Measurements from ENCODE around the gene TDP1. TPM values are rescaled to one million over a fixed set of nuclear protein-coding genes. Genes with fewer than 3 reads are reported as not detected.

The TDP1 gene
- total RNA-seq, 1 donor from 2014 or later, result 54.3 TPM

- TF ChIP-seq CTCF (conservative IDR thresholded peaks at IDR 0.05), result no peak
- Mint-ChIP-seq H3K27me3 (ENCODE audit: low read depth) (no peaks in the 10 kb centered on the region), H3K4me1 (no peaks in the 10 kb centered on the region), H3K4me3 (no peak overlapping the region), H3K36me3 (ENCODE audit: low read depth) (peaks cover 10% of the 10 kb centered on the region), H3K27ac (ENCODE audit: unreplicated experiment) (no peak overlapping the region), H3K9me3 (no peaks in the 10 kb centered on the region)
- no peak for DNase-seq (ENCODE audit: low read depth, low spot score)
Measured at GRCh38 chr14:89990218-89990617, 34.5 kb downstream of the TDP1 start.

GRCh38 chr14:89990623-89991275 lies 35.0 kb downstream of the TDP1 start:
- Mint-ChIP-seq H3K27ac (ENCODE audit: unreplicated experiment) (no peak overlapping the region), H3K36me3 (ENCODE audit: low read depth) (peaks cover 10% of the 10 kb centered on the region)
- DNase-seq (ENCODE audit: low read depth, low spot score), result no peak

DNA sequence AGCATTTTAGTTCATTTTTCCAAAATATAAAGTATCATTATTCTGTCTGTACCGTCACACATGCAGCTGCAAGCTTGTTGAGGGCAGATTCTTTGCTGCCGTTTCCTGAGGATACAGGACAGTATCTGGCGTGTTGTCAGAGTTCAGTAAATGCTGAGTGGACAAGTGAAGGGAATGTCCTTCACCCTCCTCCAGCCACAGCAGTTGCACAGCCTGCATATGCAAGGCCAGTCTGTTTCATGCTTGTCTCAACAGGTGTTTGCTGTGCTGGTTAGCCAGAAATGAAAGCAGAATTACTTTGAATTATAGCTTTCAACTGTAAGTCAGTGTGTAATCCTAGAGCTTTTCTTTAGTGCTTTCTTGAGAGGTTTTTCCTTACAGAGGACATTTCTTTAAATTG lies 36.5 kb downstream of the TDP1 start:
- Mint-ChIP-seq H3K27ac (ENCODE audit: unreplicated experiment) (no peak overlapping the region), H3K4me1 (no peaks in the 10 kb centered on the region), H3K36me3 (ENCODE audit: low read depth) (peaks cover 21% of the 10 kb centered on the region), H3K27me3 (ENCODE audit: low read depth) (no peaks in the 10 kb centered on the region), H3K9me3 (no peaks in the 10 kb centered on the region), H3K4me3 (no peak overlapping the region)
- no peak for TF ChIP-seq CTCF (conservative IDR thresholded peaks at IDR 0.05)
- no peak for DNase-seq (ENCODE audit: low read depth, low spot score)

More at GRCh38 chr14:89990623-89991275, 35.0 kb downstream of the TDP1 start:
- Mint-ChIP-seq H3K4me3 (no peak overlapping the region), H3K4me1 (no peaks in the 10 kb centered on the region), H3K9me3 (no peaks in the 10 kb centered on the region), H3K27me3 (ENCODE audit: low read depth) (no peaks in the 10 kb centered on the region)
- TF ChIP-seq CTCF (conservative IDR thresholded peaks at IDR 0.05), result no peak

GRCh38 chr14:89996963-89997362 lies 41.2 kb downstream of the TDP1 start:
- no peak overlapping the region for H3K4me3 Mint-ChIP-seq
- no peak for TF ChIP-seq CTCF (conservative IDR thresholded peaks at IDR 0.05)
- H3K9me3 Mint-ChIP-seq, result no peaks in the 10 kb centered on the region
- no peaks in the 10 kb centered on the region for H3K27me3 Mint-ChIP-seq (ENCODE audit: low read depth)
- no peaks in the 10 kb centered on the region for H3K4me1 Mint-ChIP-seq
- no peak for DNase-seq (ENCODE audit: low read depth, low spot score)
- H3K27ac Mint-ChIP-seq (ENCODE audit: unreplicated experiment), result no peak overlapping the region
- H3K36me3 Mint-ChIP-seq (ENCODE audit: low read depth), result peaks cover 32% of the 10 kb centered on the region

GRCh38 chr14:90000935-90001334 lies 45.2 kb downstream of the TDP1 start:
- no peak overlapping the region for H3K27ac Mint-ChIP-seq (ENCODE audit: unreplicated experiment)
- no peaks in the 10 kb centered on the region for H3K27me3 Mint-ChIP-seq (ENCODE audit: low read depth)

More at GRCh38 chr14:90000935-90001334, 45.2 kb downstream of the TDP1 start:
- H3K4me1 Mint-ChIP-seq, result no peaks in the 10 kb centered on the region
- no peaks in the 10 kb centered on the region for H3K9me3 Mint-ChIP-seq
- TF ChIP-seq CTCF (conservative IDR thresholded peaks at IDR 0.05), result no peak
- no peak overlapping the region for H3K4me3 Mint-ChIP-seq
- no peak for DNase-seq (ENCODE audit: low read depth, low spot score)
- peaks cover 26% of the 10 kb centered on the region for H3K36me3 Mint-ChIP-seq (ENCODE audit: low read depth)

Data from neural crest cell (in vitro differentiated cells).